Activated gamma-delta T cell treated with anti-CD3 and anti-CD28 coated beads, Interleukin-2, amount 50 U/mL, for 16 hours (primary cell): ENCODE results near the gene SYCP2L.

Experiments
- DNase-seq: peaks from one replicate; pipeline ENCODE4 v3.0.0-alpha.2; 2020; ENCODE audit warnings: low read depth

Gene SYCP2L

DNA sequence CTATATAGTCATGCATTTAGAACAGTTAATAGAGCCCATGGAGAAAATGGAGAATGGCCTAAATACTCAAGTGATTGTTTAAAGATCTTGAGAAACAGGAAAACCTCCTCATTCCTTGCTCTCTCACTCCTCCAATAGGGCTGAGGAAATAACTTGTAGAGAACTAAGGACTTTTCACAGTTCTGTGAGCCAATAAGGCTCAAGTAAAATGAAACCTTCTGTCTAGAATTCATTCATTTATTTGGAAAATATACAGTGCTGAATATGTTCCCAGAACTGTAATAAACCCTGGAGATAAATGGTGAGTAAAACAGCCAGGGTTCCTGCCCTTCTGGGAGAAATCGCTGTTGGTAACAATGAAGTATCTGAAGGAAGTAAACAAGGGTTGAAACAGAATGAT is 122.0 kb downstream of the SYCP2L start:
- DNase-seq: no peak

DNA sequence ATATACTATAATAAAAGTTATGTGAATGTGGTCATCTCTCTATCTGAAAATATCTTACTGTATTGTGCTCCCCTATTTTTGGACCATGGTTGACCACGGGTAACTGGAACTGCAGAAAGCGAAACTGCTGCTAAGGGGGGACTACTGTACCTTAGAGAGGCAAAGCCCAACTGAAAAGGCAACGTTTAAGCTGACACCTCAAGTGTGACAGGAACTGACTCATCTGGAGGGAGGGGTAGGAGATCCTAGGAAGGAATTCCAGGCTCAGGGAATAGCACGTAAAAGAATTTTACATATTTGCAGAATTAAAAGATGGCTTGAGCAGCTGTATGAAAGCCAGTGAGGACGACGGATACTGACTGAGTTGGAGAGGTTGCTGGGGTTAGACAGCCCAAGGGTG is 122.5 kb downstream of the SYCP2L start:
- DNase-seq: no peak

DNA sequence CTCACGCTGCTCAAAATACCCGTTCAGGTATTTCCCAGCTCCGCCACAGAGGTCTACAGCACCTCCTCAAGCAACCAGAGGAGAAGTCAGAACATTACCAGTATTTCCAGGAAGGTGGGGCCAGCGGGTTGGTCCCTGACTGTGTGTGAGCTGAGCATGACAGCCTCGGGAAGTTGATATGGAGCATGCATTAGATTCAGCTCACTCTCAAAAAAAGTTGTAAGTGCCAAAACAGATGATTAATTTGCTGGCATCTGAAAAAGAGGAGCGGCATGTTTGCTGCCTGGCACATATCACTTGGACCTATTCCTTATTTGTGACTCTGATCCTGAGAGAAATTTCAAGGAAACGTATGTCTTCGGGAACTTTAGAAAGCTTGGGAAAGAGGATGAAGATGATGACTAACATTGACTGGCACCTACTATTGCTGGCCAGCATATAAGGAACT is 125.0 kb downstream of the SYCP2L start:
- no peak for DNase-seq

DNA sequence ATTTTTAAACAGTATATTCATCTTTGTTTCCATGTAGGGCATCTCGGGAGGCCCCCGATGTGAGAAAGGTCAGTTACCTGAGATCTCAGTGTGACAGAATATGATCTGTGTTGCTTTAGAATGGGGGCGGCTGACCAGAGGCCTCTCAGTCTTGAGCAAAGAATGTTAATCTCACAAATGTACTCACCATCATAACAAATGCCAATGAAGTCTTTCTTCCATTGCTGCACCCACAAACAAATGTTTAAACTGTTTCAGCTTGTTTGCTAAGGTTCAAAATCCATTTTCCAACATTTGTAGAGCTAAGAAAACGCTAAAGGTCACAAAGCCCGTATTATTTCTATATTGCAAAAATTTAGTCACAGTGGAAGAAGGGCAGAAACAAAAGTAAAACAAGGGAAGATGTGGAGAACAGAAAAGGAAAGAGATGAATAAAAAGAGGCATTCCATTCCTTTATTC is 125.5 kb downstream of the SYCP2L start:
- DNase-seq: no peak

DNA sequence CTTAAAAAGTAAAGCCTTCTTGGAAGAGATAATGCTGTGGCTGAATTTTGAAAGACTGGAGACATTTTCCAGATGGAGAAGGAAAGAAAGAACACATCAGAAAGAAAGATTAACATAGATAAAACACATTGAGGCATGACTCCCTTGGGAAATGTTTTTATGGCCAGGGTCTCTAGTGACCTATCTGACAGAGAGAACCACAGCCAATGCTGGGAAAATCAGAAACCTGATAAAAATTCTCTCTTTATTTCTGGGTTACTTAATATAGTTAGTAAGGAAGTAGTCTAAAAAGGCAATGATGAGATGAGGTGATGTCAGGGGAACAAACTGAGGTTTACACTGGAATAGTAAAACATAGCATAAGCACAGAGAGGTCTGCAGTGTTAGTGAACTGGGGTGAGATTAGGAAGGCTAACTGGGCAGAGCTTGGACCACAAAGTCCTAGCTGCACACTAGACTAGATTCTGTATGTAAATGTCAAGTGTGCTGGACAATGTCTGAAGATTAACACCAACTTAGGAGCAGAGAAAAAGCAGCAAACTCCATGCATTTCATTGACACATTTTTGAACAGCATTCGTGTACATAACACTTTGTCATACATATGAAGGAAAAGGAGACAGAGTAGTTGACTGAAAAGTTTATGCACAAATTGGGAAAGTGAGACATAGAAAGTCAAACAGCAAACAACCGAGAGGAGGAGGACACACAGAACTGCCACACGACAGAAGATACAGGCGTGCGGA is 126.3 kb downstream of the SYCP2L start:
- no peak for DNase-seq

DNA sequence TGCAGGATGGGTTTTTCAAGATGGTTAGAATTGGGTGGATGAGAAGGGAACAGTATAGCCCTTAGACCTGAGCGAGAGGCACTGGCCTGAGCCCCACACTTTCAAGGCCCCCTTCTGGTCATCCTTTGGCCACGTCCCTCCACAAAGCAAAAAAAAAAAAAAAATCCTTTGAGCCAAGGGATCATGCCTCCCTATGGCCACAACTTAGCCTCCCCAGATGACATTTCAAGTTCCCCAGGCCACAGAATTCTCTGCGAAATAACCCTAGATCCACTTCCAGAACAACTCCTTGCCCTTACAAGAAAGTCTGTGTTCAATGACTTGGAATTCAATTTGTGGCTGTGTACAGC is 126.8 kb downstream of the SYCP2L start:
- no peak for DNase-seq

DNA sequence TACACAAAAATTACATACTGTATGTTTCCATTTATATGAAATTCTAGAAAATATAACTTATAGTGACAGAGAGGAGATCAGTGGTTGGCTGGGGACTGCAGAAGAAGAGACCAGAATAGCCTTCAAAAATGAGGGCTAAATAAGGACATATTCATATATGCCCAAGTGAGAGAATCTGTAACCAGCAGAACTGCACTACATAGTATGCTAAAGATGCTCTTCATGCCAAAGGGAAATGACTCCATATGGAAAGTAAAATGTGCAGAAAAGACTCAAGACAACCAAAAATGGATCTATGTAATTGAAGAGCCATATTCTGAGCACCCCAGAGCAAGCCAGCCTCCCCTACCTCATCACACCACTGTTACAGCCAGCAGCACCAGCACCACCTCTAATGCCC is 128.2 kb downstream of the SYCP2L start:
- no peak for DNase-seq

DNA sequence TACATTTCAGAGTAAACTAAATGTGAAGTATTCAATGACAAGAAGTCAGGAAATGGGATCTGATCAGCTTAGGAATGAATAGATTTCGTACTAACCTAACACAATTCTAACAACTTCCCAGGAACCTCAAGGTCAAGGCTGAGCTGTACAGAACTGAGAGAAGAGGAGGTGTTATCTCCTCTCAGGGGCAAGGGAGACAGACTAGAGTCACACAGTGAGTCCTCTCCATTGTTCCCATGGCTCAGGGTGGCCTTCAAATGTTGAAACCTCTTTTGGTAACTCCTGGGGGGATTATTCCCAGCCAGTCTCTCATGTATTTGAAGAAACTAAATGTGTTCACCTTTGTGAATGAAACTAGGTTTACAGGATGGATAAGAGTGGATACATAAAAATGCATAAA is 129.6 kb downstream of the SYCP2L start:
- DNase-seq: no peak

DNA sequence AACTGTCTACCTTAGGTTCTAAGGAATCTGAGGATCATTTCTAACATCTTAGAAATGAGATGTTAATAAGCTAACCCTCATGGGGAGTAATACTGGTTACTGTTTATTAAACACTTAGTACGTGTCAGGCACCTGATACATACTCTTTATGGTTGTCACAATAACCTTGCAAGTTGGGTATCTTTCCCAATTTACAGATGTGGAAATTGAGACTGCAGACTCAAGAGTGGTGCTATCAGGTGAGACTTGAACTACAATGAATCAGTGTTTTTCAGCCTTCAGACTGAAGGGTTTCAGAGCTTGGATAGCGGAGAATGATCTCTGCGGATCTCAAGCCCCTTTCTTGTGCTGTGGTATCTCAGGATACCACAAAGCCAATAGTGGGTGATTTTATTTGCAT is 130.2 kb downstream of the SYCP2L start:
- DNase-seq: no peak

DNA sequence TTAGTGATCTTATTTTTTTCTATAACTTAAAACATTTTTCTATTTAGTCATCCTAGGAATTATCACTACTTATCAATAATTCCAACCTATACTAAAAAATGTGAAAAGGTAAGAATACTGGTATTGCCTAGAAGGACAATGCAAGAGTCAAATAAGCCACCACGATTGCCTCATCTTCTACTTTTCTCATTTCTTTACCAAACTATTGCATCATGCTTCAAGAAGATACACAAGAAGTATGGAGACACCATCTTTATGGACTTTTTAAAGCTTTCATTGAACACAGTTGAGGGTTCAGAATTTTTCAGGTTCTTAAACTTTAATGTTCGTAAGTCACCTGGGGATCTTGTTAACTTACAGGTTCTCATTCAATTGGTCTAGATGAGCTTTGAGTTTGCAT is 131.4 kb downstream of the SYCP2L start:
- DNase-seq: no peak

DNA sequence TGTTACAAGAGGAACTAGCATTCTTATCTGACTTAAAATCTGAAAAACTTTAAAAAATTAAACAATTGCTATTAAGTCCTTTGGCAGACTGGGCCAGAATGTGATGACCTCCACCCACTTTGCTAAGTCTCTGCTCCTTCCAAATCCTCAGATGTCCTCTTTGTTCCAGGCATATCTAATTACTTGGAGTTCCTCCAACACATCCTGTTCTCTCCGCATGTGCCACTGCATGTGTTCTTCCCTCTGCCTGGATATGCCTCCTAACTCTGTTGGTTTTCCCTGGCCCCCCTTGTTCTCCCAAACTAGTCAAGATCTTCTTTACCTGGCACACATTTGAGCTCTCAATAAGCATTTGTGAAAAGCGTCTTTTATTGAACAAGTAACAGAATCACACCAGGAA is 134.2 kb downstream of the SYCP2L start:
- no peak for DNase-seq

DNA sequence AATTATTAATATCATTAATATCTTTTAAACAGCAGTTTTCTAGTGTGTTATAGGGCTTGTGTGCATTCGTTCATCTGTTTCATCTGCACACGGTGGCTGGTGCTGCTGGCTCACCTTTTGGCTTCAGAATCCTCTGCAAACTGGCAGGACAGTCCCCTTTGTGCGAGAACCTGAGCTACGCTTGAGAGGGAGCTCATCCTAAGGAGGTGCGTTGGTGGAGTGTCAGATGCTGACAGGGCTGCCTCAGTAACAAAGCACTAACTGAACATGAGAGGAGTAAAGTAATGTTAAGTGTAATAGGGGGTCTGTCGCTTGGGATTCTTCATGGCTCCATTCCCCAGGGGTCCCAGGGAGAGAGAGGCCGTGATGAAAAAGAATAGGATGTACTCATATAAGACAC is 134.9 kb downstream of the SYCP2L start:
- no peak for DNase-seq

DNA sequence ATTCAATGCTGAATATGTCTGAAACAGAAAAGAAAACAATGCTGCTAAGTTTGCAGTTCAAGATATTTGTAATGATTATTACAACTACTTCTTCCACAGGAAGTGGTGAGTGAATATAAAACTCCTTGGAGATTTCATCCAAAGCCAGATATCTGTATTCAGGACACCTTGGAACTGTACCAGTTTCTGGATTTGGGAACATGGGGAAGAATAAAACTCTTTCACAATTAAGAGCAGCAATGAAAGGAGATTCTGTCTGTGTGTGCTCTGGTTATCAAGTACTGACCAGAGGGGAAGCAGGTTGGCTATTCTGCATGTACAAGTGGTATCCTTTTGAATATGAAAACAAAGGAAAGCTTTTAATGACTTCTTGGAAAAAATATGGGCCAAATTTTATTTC is 136.2 kb downstream of the SYCP2L start:
- DNase-seq: no peak
